Neuronal stem cell (in vitro differentiated cells): Measurements from ENCODE around the gene PCYOX1L.

Experiments used
- DNase-seq: peaks from one replicate; pipeline ENCODE4 v3.0.0-alpha.2; 2013; ENCODE audit warnings: low spot score
- H2AFZ ChIP-seq: one replicate; pipeline ENCODE4 v1.6.1; 2013; ENCODE audit warnings: mild to moderate bottlenecking, low read length, inconsistent platforms
- H2AK5ac ChIP-seq: 2 replicates; pipeline ENCODE4 v1.6.1; 2013; ENCODE audit warnings: low read depth, mild to moderate bottlenecking, inconsistent platforms, low read length, moderate library complexity, mixed read lengths
- H2BK120ac ChIP-seq: 2 replicates; pipeline ENCODE4 v1.6.1; 2013; ENCODE audit warnings: low read depth, mild to moderate bottlenecking, inconsistent platforms, low read length, moderate library complexity, mixed read lengths
- H2BK12ac ChIP-seq: one replicate; pipeline ENCODE4 v1.6.1; 2013; ENCODE audit warnings: low read length, inconsistent platforms
- H2BK15ac ChIP-seq: 2 replicates; pipeline ENCODE4 v1.6.1; 2013; ENCODE audit warnings: mild to moderate bottlenecking, low read length, inconsistent platforms, mixed read lengths
- H2BK5ac ChIP-seq: one replicate; pipeline ENCODE4 v1.6.1; 2013; ENCODE audit warnings: inconsistent platforms, mild to moderate bottlenecking, low read length, moderate library complexity
- H3K14ac ChIP-seq: one replicate; pipeline ENCODE4 v1.6.1; 2013; ENCODE audit warnings: low read length, inconsistent platforms
- H3K18ac ChIP-seq: 2 replicates; pipeline ENCODE4 v1.6.1; 2013; ENCODE audit warnings: low read length, inconsistent platforms
- H3K23ac ChIP-seq: 2 replicates; pipeline ENCODE4 v1.6.1; 2013; ENCODE audit warnings: low read depth, mild to moderate bottlenecking, mixed read lengths, low read length, inconsistent platforms; ENCODE audit not compliant: poor library complexity
- H3K27ac ChIP-seq: replicated peaks from 3 replicates; pipeline ENCODE4 v1.5.1; 2013; ENCODE audit warnings: low read length, inconsistent platforms
- H3K27me3 ChIP-seq, 3 experiments: 2 replicates each; pipeline ENCODE4 v1.6.1; 2013; ENCODE audit warnings: low read length in 3 of 3, mild to moderate bottlenecking in 2 of 3, inconsistent platforms in 1 of 3, low read depth in 1 of 3, mixed read lengths in 1 of 3, moderate library complexity in 1 of 3; ENCODE audit not compliant: control insufficient read depth in 3 of 3, insufficient read depth in 3 of 3
- H3K36me3 ChIP-seq, 2 donors: replicated peaks in 1 of 2; 2 replicates each; pipeline ENCODE4 v1.6.1; 2013; ENCODE audit warnings: low read length in 2 of 2; ENCODE audit not compliant: control insufficient read depth in 2 of 2, insufficient read depth in 2 of 2
- H3K4ac ChIP-seq: 2 replicates; pipeline ENCODE4 v1.6.1; 2013; ENCODE audit warnings: inconsistent platforms, mild to moderate bottlenecking, low read length, moderate library complexity
- H3K4me1 ChIP-seq, 2 donors: 1 replicate in 1 of 2; 2 replicates in 1 of 2; pipeline ENCODE4 v1.6.1; 2013; ENCODE audit warnings: low read length in 2 of 2, low read depth in 1 of 2; ENCODE audit not compliant: control insufficient read depth in 2 of 2, insufficient read depth in 1 of 2
- H3K4me2 ChIP-seq: one replicate; pipeline ENCODE4 v1.6.1; 2013; ENCODE audit warnings: mild to moderate bottlenecking, low read length, inconsistent platforms; ENCODE audit not compliant: insufficient read depth, poor library complexity, severe bottlenecking
- H3K4me3 ChIP-seq, 2 donors: 2 replicates each; pipeline ENCODE4 v1.5.1; 2013; ENCODE audit warnings: low read length in 2 of 2, mild to moderate bottlenecking in 2 of 2, inconsistent platforms in 1 of 2, moderate library complexity in 1 of 2
- H3K79me1 ChIP-seq: one replicate; pipeline ENCODE4 v1.6.1; 2013; ENCODE audit warnings: low read depth, mild to moderate bottlenecking, inconsistent platforms, low read length, moderate library complexity
- H3K9ac ChIP-seq: one replicate; pipeline ENCODE4 v1.6.1; 2013; ENCODE audit warnings: mild to moderate bottlenecking, low read depth, low read length, inconsistent platforms; ENCODE audit not compliant: poor library complexity
- H3K9me3 ChIP-seq, 2 donors: replicated peaks in 1 of 2; 2 replicates each; pipeline versions ENCODE3 to v1.6.1; 2013; ENCODE audit warnings: low read length in 2 of 2, mild to moderate bottlenecking in 2 of 2, inconsistent platforms in 1 of 2, low read depth in 1 of 2, mixed read lengths in 1 of 2, moderate library complexity in 1 of 2; ENCODE audit not compliant: control insufficient read depth in 2 of 2, insufficient read depth in 1 of 2
- H4K8ac ChIP-seq: one replicate; pipeline ENCODE4 v1.6.1; 2013; ENCODE audit warnings: low read depth, mild to moderate bottlenecking, inconsistent platforms, low read length, moderate library complexity
- H4K91ac ChIP-seq: one replicate; pipeline ENCODE4 v1.6.1; 2013; ENCODE audit warnings: low read length, low read depth, mild to moderate bottlenecking, inconsistent platforms; ENCODE audit not compliant: poor library complexity
- WGBS, 2 donors: extraction: QIAGEN DNeasy Blood & Tissue Kit; methylation state at CpG; one replicate each; pipeline ENCODE4 v1.1.7; 2013; ENCODE audit warnings: missing lambda C conversion rate in 2 of 2, mixed read lengths in 1 of 2; ENCODE audit not compliant: insufficient read length in 2 of 2, insufficient replicate concordance in 1 of 2; ENCODE audit errors: extremely low coverage in 2 of 2; 5-methylcytosine and 5-hydroxymethylcytosine counted together

The PCYOX1L gene

GRCh38 chr5:149416987-149417710 is 59.3 kb downstream of the PCYOX1L start:
- Histone ChIP-seq H3K4me1 (peaks cover 14 to 18% of the 10 kb centered on the region in 2 donors), H3K79me1 (no peaks in the 10 kb centered on the region)
- 100% methylated on average over 2 of the region's 8 CpGs; no CpG with 5 or more reads in 1 of the 2 donors for WGBS, 2 donors

GRCh38 chr5:149417711-149418368 is 60.0 kb downstream of the PCYOX1L start:
- H3K18ac ChIP-seq, result no peak overlapping the region
- no peak overlapping the region for H2BK15ac ChIP-seq
- H3K9ac ChIP-seq, result no peak overlapping the region
- H3K79me1 ChIP-seq, result no peaks in the 10 kb centered on the region
- no peak for DNase-seq
- H3K9me3 ChIP-seq, result no peaks in the 10 kb centered on the region
- no peak overlapping the region for H2BK5ac ChIP-seq
- H3K23ac ChIP-seq, result no peak overlapping the region
- H3K4me1 ChIP-seq, result peaks cover 19 to 25% of the 10 kb centered on the region in 2 donors
- no peak overlapping the region for H4K8ac ChIP-seq
- H3K27ac ChIP-seq, result no peak overlapping the region
- H3K4ac ChIP-seq, result no peak overlapping the region
- H2AFZ ChIP-seq, result peak overlapping the region; percentile 69
- H3K4me3 ChIP-seq, result no peak overlapping the region
- no peak overlapping the region for H2BK12ac ChIP-seq
- H3K27me3 ChIP-seq, result no peaks in the 10 kb centered on the region
- H2BK120ac ChIP-seq, result no peak overlapping the region
- H3K4me2 ChIP-seq, result no peak overlapping the region
- WGBS, 2 donors, result no CpG with 5 or more reads among the region's 9 CpGs
- H3K14ac ChIP-seq, result no peak overlapping the region
- no peaks in the 10 kb centered on the region for H3K36me3 ChIP-seq
- H4K91ac ChIP-seq, result no peak overlapping the region
- no peak overlapping the region for H2AK5ac ChIP-seq

More at GRCh38 chr5:149416987-149417710, 59.3 kb downstream of the PCYOX1L start:
- Histone ChIP-seq H2BK12ac (no peak overlapping the region), H2AK5ac (no peak overlapping the region), H2BK15ac (no peak overlapping the region), H3K27me3 (no peaks in the 10 kb centered on the region), H3K36me3 (no peaks in the 10 kb centered on the region), H4K91ac (no peak overlapping the region), H3K4ac (no peak overlapping the region), H3K27ac (no peak overlapping the region), H2BK5ac (no peak overlapping the region), H4K8ac (no peak overlapping the region), H3K4me2 (no peak overlapping the region), H2BK120ac (no peak overlapping the region), H3K4me3 (no peak overlapping the region), H2AFZ (peak overlapping the region; percentile 69), H3K18ac (no peak overlapping the region), H3K14ac (no peak overlapping the region), H3K23ac (no peak overlapping the region), H3K9ac (no peak overlapping the region), H3K9me3 (no peaks in the 10 kb centered on the region)
- DNase-seq, result no peak

- H3K79me1 ChIP-seq, result no peaks in the 10 kb centered on the region
- H3K18ac ChIP-seq, result no peak overlapping the region
- no peaks in the 10 kb centered on the region for H3K27me3 ChIP-seq
- H3K9me3 ChIP-seq, result no peaks in the 10 kb centered on the region
- no peak overlapping the region for H2BK15ac ChIP-seq
- H3K23ac ChIP-seq, result no peak overlapping the region
- no peak overlapping the region for H3K27ac ChIP-seq
- H3K9ac ChIP-seq, result no peak overlapping the region
- peaks cover 29 to 37% of the 10 kb centered on the region in 2 donors for H3K4me1 ChIP-seq
- H2BK12ac ChIP-seq, result no peak overlapping the region
- H3K36me3 ChIP-seq, result no peaks in the 10 kb centered on the region
- WGBS, 2 donors, result no CpG with 5 or more reads among the region's 6 CpGs
- H2AK5ac ChIP-seq, result no peak overlapping the region
- H2BK5ac ChIP-seq, result no peak overlapping the region
- H3K4ac ChIP-seq, result no peak overlapping the region
- no peak overlapping the region for H3K14ac ChIP-seq
- DNase-seq, result no peak
- no peak overlapping the region for H4K8ac ChIP-seq
- H2AFZ ChIP-seq, result no peak overlapping the region
- H3K4me2 ChIP-seq, result no peak overlapping the region
- H3K4me3 ChIP-seq, result no peak overlapping the region
- H2BK120ac ChIP-seq, result no peak overlapping the region
- H4K91ac ChIP-seq, result no peak overlapping the region
These were observed 61.2 kb downstream of the PCYOX1L start for GRCh38 chr5:149418910-149419531.
